CD14-positive monocyte (primary cell): Measurements from ENCODE around the gene OLR1. TPM values are rescaled to one million over a fixed set of nuclear protein-coding genes. Genes with fewer than 3 reads are reported as not detected.

Source experiments
- DNase-seq, 3 donors: peaks; one replicate each; pipeline ENCODE4 v3.0.0-alpha.2; 2011 to 2022
- H2AFZ ChIP-seq: 2 replicates; pipeline ENCODE4 v1.6.0; 2012; ENCODE audit warnings: mild to moderate bottlenecking, low read depth, low read length, inconsistent platforms; ENCODE audit not compliant: insufficient read depth, poor library complexity, severe bottlenecking
- H3K27ac ChIP-seq, 2 donors: 1 replicate in 1 of 2; 2 replicates in 1 of 2; pipeline ENCODE4 v1.5.1; 2012 to 2013; ENCODE audit warnings: low read length in 2 of 2, control low read depth in 1 of 2, inconsistent platforms in 1 of 2, low read depth in 1 of 2, mild to moderate bottlenecking in 1 of 2
- H3K27me3 ChIP-seq, 2 donors: one replicate each; pipeline versions ENCODE4 v1.6.0 to v1.6.1; 2011 to 2013; ENCODE audit warnings: low read length in 2 of 2; ENCODE audit not compliant: control insufficient read depth in 2 of 2, insufficient read depth in 2 of 2
- H3K36me3 ChIP-seq, 2 donors: replicated peaks in 1 of 2; 1 replicate in 1 of 2; 2 replicates in 1 of 2; pipeline versions ENCODE4 v1.5.1 to v1.6.1; 2012 to 2013; ENCODE audit warnings: low read length in 2 of 2, control low read depth in 1 of 2, inconsistent platforms in 1 of 2, mild to moderate bottlenecking in 1 of 2; ENCODE audit not compliant: insufficient read depth in 2 of 2, control insufficient read depth in 1 of 2
- H3K4me1 ChIP-seq, 2 donors: 1 replicate in 1 of 2; 2 replicates in 1 of 2; pipeline versions ENCODE4 v1.5.1 to v1.6.1; 2012 to 2013; ENCODE audit warnings: low read length in 2 of 2, control low read depth in 1 of 2, inconsistent platforms in 1 of 2, mild to moderate bottlenecking in 1 of 2, moderate library complexity in 1 of 2; ENCODE audit not compliant: insufficient read depth in 2 of 2, control insufficient read depth in 1 of 2
- H3K4me2 ChIP-seq: replicated peaks from 2 replicates; pipeline ENCODE3; 2012; ENCODE audit warnings: low read length, moderate library complexity, mild to moderate bottlenecking; ENCODE audit not compliant: poor library complexity, severe bottlenecking; ENCODE audit errors: extremely low read depth
- H3K4me3 ChIP-seq, 3 experiments: fragments of 200-600 bp in 1 of 3; sonication (generic) in 1 of 3; replicated peaks in 1 of 3; 1 replicate in 2 of 3; 2 replicates in 1 of 3; pipeline ENCODE4 v1.5.1; 2011 to 2013; ENCODE audit warnings: low read length in 3 of 3, mild to moderate bottlenecking in 3 of 3, control low read depth in 2 of 3, low read depth in 2 of 3, inconsistent platforms in 1 of 3, moderate library complexity in 1 of 3
- H3K79me2 ChIP-seq: 2 replicates; pipeline ENCODE4 v1.6.0; 2012; ENCODE audit warnings: mild to moderate bottlenecking, control low read depth, inconsistent platforms, low read length, moderate library complexity; ENCODE audit not compliant: insufficient read depth
- H3K9ac ChIP-seq: 2 replicates; pipeline ENCODE4 v1.6.0; 2017; ENCODE audit warnings: low read length, mild to moderate bottlenecking; ENCODE audit not compliant: insufficient read depth, poor library complexity, severe bottlenecking
- H3K9me3 ChIP-seq, 2 donors: replicated peaks in 1 of 2; 1 replicate in 1 of 2; 2 replicates in 1 of 2; pipeline versions ENCODE4 v1.5.1 to v1.6.1; 2012 to 2013; ENCODE audit warnings: low read length in 2 of 2, control low read depth in 1 of 2; ENCODE audit not compliant: control insufficient read depth in 1 of 2, insufficient read depth in 1 of 2
- H4K20me1 ChIP-seq: 2 replicates; pipeline ENCODE4 v1.6.0; 2012; ENCODE audit warnings: mild to moderate bottlenecking, low read length, control low read depth, moderate library complexity; ENCODE audit not compliant: insufficient read depth
- H3K27ac Mint-ChIP-seq, 7 donors: one replicate each; pipeline ENCODE4 v1.8.0; 2020; ENCODE audit warnings: mild to moderate bottlenecking in 7 of 7, mixed read lengths in 7 of 7, moderate library complexity in 6 of 7, inconsistent platforms in 2 of 7
- H3K27me3 Mint-ChIP-seq, 3 donors: one replicate each; pipeline ENCODE4 v1.8.0; 2021 to 2022; ENCODE audit warnings: low read depth in 3 of 3, mild to moderate bottlenecking in 3 of 3, mixed read lengths in 3 of 3, moderate library complexity in 3 of 3, inconsistent platforms in 1 of 3
- H3K36me3 Mint-ChIP-seq, 2 donors: one replicate each; pipeline ENCODE4 v1.8.0; 2020; ENCODE audit warnings: mixed read lengths in 2 of 2, inconsistent platforms in 1 of 2, mild to moderate bottlenecking in 1 of 2
- H3K4me1 Mint-ChIP-seq: one replicate; pipeline ENCODE4 v1.8.0; 2020; ENCODE audit warnings: mild to moderate bottlenecking, mixed read lengths
- H3K4me3 Mint-ChIP-seq, 2 donors: one replicate each; pipeline ENCODE4 v1.8.0; 2020; ENCODE audit warnings: mild to moderate bottlenecking in 2 of 2, mixed read lengths in 2 of 2, moderate library complexity in 1 of 2
- H3K9me3 Mint-ChIP-seq, 7 donors: one replicate each; pipeline ENCODE4 v1.8.0; 2020 to 2022; ENCODE audit warnings: mixed read lengths in 7 of 7, mild to moderate bottlenecking in 6 of 7, moderate library complexity in 6 of 7, inconsistent platforms in 2 of 7
- CTCF ChIP-seq: fragments of 200-600 bp; IDR thresholded peaks from one replicate; pipeline ENCODE4 v1.8.0; 2022; ENCODE audit warnings: antibody characterized with exemption, mild to moderate bottlenecking
- WGBS: methylation state at CpG from one replicate; pipeline ENCODE4 v1.1.5; 2013; ENCODE audit warnings: missing lambda C conversion rate; ENCODE audit not compliant: insufficient coverage; 5-methylcytosine and 5-hydroxymethylcytosine counted together
- intact Hi-C, 2 donors: fragments of 100-400 bp; cut with micrococcal nuclease; formaldehyde crosslinking; loops; one replicate each; pipeline versions ENCODE4 v1.15.0 to v1.15.1; 2023
- polyA plus RNA-seq, 3 donors: library from polyadenylated mRNA; depleted of rRNA in 1 of 3; unstranded in 2 of 3; stranded (reverse) in 1 of 3; fragments of 300-500 nt in 2 of 3; fragments of >200 nt in 1 of 3; fragmentation: Illumina TruSeq in 2 of 3; gene quantifications; 1 replicate in 2 of 3; 2 replicates in 1 of 3; pipeline ENCODE4 v1.2.3, GENCODE V29; 2012 to 2021

Gene OLR1
- polyA plus RNA-seq, 3 donors = 0.88 to 12.9 (median 0.99) TPM

- peak within 1 kb of the TSS; percentile 91 for H3K9ac ChIP-seq
- H3K4me1 ChIP-seq = peaks cover 51 to 64% of the 10 kb centered on the region in 2 donors
- TF ChIP-seq CTCF = no peak
- H3K27ac ChIP-seq = peak within 1 kb of the TSS; percentile 95 to 97
- H3K4me1 Mint-ChIP-seq = peaks cover 52% of the 10 kb centered on the region
- H3K9me3 Mint-ChIP-seq = peaks cover 0 to 4% (median 0%) of the 10 kb centered on the region in 7 donors
- peaks cover 40% of the 10 kb centered on the region for H3K79me2 ChIP-seq
- H3K27me3 Mint-ChIP-seq = no peaks in the 10 kb centered on the region
- H3K9me3 ChIP-seq = no peaks in the 10 kb centered on the region
- peaks cover 34 to 44% of the 10 kb centered on the region in 2 donors for H3K36me3 Mint-ChIP-seq
- H3K36me3 ChIP-seq = peaks cover 25 to 28% of the 10 kb centered on the region in 2 donors
- H3K27ac Mint-ChIP-seq = peak within 1 kb of the TSS; percentile 97 to 99 (median 98)
- H3K4me3 Mint-ChIP-seq = peak within 1 kb of the TSS; percentile 94 to 95
- DNase-seq = peak; percentile 83 to 96 (median 93)
- H2AFZ ChIP-seq = no peak within 1 kb of the TSS
- peaks cover 6% of the 10 kb centered on the region for H4K20me1 ChIP-seq
- 0% methylated on average over 1 of the region's 1 CpG for WGBS
- H3K4me3 ChIP-seq = peak within 1 kb of the TSS; percentile 85 to 100 (median 89)
- intact Hi-C loops = loop anchor here (5.0 to 10.0 kb wide), 4 partner anchors 65 to 255 kb away; no protein-coding TSS in a partner anchor
- H3K27me3 ChIP-seq = no peaks in the 10 kb centered on the region
- peak within 1 kb of the TSS; percentile 92 for H3K4me2 ChIP-seq
Measured at GRCh38 chr12:10130042-10130441, 41.9 kb downstream of the OLR1 start, which contains the start of gene CLEC7A. TSS of gene CLEC7A (minus strand) at chr12:10130199. CDS start at chr12:10130082, 117 bp downstream.

- Histone ChIP-seq H3K4me3 (peak overlapping the region; percentile 85 to 100 (median 89)), H3K36me3 (peaks cover 38 to 42% of the 10 kb centered on the region in 2 donors), H3K9ac (peak overlapping the region; percentile 91), H4K20me1 (peaks cover 6% of the 10 kb centered on the region), H3K9me3 (no peaks in the 10 kb centered on the region), H3K4me2 (peak overlapping the region; percentile 92), H3K4me1 (peaks cover 55 to 78% of the 10 kb centered on the region in 2 donors), H3K79me2 (peaks cover 53% of the 10 kb centered on the region), H2AFZ (no peak overlapping the region), H3K27ac (peak overlapping the region; percentile 95 to 97), H3K27me3 (no peaks in the 10 kb centered on the region)
- Mint-ChIP-seq H3K4me1 (peaks cover 58% of the 10 kb centered on the region), H3K4me3 (peak overlapping the region; percentile 94 to 95), H3K27me3 (peaks cover 0 to 2% (median 0%) of the 10 kb centered on the region in 3 donors), H3K27ac (peak overlapping the region; percentile 97 to 99 (median 98)), H3K9me3 (peaks cover 0 to 8% (median 0%) of the 10 kb centered on the region in 7 donors), H3K36me3 (peaks cover 47 to 57% of the 10 kb centered on the region in 2 donors)
- intact Hi-C loops = loop anchor here in 1 of 2 donors (5.0 kb wide), 1 partner anchor 56 kb away; no protein-coding TSS in a partner anchor
- WGBS = no CpG with 5 or more reads among the region's 5 CpGs
- no peak for TF ChIP-seq CTCF
- DNase-seq = peak; percentile 95 to 99 (median 98)
Measured at GRCh38 chr12:10128687-10129086, 43.2 kb downstream of the OLR1 start.
